SK-N-SH treated with all-trans-retinoic acid at 6 μM for 48 hours (cell line): ENCODE results near the gene MAGED1.

ENCODE experiments used
- BACH2 ChIP-seq: fragments of 250-450 bp; sonication (Bioruptor Pico); IDR thresholded peaks from 2 replicates; pipeline ENCODE4 v1.9.0; 2021; ENCODE audit warnings: mild to moderate bottlenecking, borderline replicate concordance
- GLIS3 ChIP-seq: fragments of 250-450 bp; sonication (Bioruptor Pico); IDR thresholded peaks from 2 replicates; pipeline ENCODE4 v1.5.0; 2020; ENCODE audit warnings: mild to moderate bottlenecking, moderate library complexity
- ISL1 ChIP-seq: fragments of 250-450 bp; sonication (Bioruptor Pico); IDR thresholded peaks from 2 replicates; pipeline ENCODE4 v2.1.2; 2022; ENCODE audit warnings: mild to moderate bottlenecking, moderate library complexity
- PPARA ChIP-seq: fragments of 250-450 bp; sonication (Bioruptor Pico); IDR thresholded peaks from 2 replicates; pipeline ENCODE4 v1.5.0; 2020; ENCODE audit warnings: mild to moderate bottlenecking, borderline replicate concordance
- RARB ChIP-seq: fragments of 250-450 bp; sonication (Bioruptor Pico); IDR thresholded peaks from 2 replicates; pipeline ENCODE4 v1.8.0; 2021; ENCODE audit warnings: mild to moderate bottlenecking, moderate library complexity
- TOX ChIP-seq: fragments of 250-450 bp; sonication (Bioruptor Pico); IDR thresholded peaks from 2 replicates; pipeline ENCODE4 v1.8.0; 2021; ENCODE audit warnings: mild to moderate bottlenecking, moderate library complexity, borderline replicate concordance
- ZFP3 ChIP-seq: fragments of 250-450 bp; sonication (Bioruptor Pico); IDR thresholded peaks from 2 replicates; pipeline ENCODE4 v1.5.0; 2020; ENCODE audit warnings: mild to moderate bottlenecking, moderate library complexity
- ZNF8 ChIP-seq: fragments of 450-650 bp; formaldehyde crosslinking; IDR thresholded peaks from 2 replicates; pipeline ENCODE4 v1.5.0; 2020; ENCODE audit warnings: mild to moderate bottlenecking, moderate library complexity
- TF ChIP-seq, protein P1 (sequence below): fragments of 250-450 bp; sonication (Bioruptor Pico); IDR thresholded peaks from 2 replicates; pipeline ENCODE4 v1.5.1; 2021; ENCODE audit warnings: mild to moderate bottlenecking, moderate library complexity
- TF ChIP-seq, protein P2 (sequence below): fragments of 250-450 bp; sonication (Bioruptor Pico); IDR thresholded peaks from 2 replicates; pipeline ENCODE4 v1.5.0; 2020; ENCODE audit warnings: mild to moderate bottlenecking, moderate library complexity
- TF ChIP-seq, protein P3 (sequence below): fragments of 250-450 bp; sonication (Bioruptor Pico); IDR thresholded peaks from 2 replicates; pipeline ENCODE4 v1.8.0; 2020; ENCODE audit warnings: mild to moderate bottlenecking, moderate library complexity, borderline replicate concordance

DNA sequence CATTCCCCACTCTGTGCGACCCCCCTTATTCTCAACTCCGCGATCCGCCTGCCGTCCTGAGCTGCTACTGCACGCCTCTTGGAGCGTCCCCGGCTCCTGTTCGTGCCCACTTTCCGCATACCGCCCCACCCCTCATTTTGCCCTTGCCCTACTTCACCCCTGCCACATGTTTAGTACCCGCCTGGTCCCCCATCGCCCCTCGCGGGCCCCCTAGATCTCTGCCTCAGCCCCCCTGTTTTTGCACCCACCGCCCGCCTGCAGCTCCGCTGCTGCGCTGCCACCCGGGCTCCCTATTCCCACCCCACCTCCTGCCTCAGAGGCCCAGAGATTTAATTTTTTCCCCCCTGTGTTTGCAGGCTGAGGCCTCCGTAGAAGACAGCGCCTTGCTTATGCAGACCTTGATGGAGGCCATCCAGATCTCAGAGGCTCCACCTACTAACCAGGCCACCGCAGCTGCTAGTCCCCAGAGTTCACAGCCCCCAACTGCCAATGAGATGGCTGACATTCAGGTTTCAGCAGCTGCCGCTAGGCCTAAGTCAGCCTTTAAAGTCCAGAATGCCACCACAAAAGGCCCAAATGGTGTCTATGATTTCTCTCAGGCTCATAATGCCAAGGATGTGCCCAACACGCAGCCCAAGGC is 1.4 kb downstream of the MAGED1 start:
- TF ChIP-seq PPARA (CRISPR knock-in tag): no peak
- no peak for TF ChIP-seq BACH2 (CRISPR knock-in tag)
- no peak for TF ChIP-seq ZFP3 (CRISPR knock-in tag)
- no peak for TF ChIP-seq TOX (CRISPR knock-in tag)
- TF ChIP-seq ZNF8 (CRISPR knock-in tag): no peak
- no peak for TF ChIP-seq ISL1
- no peak for TF ChIP-seq RARB (CRISPR knock-in tag)
- TF ChIP-seq, protein P1, sequence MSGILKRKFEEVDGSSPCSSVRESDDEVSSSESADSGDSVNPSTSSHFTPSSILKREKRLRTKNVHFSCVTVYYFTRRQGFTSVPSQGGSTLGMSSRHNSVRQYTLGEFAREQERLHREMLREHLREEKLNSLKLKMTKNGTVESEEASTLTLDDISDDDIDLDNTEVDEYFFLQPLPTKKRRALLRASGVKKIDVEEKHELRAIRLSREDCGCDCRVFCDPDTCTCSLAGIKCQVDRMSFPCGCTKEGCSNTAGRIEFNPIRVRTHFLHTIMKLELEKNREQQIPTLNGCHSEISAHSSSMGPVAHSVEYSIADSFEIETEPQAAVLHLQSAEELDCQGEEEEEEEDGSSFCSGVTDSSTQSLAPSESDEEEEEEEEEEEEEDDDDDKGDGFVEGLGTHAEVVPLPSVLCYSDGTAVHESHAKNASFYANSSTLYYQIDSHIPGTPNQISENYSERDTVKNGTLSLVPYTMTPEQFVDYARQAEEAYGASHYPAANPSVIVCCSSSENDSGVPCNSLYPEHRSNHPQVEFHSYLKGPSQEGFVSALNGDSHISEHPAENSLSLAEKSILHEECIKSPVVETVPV (CRISPR knock-in tag): no peak
- TF ChIP-seq, protein P2, sequence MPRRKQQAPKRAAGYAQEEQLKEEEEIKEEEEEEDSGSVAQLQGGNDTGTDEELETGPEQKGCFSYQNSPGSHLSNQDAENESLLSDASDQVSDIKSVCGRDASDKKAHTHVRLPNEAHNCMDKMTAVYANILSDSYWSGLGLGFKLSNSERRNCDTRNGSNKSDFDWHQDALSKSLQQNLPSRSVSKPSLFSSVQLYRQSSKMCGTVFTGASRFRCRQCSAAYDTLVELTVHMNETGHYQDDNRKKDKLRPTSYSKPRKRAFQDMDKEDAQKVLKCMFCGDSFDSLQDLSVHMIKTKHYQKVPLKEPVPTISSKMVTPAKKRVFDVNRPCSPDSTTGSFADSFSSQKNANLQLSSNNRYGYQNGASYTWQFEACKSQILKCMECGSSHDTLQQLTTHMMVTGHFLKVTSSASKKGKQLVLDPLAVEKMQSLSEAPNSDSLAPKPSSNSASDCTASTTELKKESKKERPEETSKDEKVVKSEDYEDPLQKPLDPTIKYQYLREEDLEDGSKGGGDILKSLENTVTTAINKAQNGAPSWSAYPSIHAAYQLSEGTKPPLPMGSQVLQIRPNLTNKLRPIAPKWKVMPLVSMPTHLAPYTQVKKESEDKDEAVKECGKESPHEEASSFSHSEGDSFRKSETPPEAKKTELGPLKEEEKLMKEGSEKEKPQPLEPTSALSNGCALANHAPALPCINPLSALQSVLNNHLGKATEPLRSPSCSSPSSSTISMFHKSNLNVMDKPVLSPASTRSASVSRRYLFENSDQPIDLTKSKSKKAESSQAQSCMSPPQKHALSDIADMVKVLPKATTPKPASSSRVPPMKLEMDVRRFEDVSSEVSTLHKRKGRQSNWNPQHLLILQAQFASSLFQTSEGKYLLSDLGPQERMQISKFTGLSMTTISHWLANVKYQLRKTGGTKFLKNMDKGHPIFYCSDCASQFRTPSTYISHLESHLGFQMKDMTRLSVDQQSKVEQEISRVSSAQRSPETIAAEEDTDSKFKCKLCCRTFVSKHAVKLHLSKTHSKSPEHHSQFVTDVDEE (CRISPR knock-in tag): no peak
- TF ChIP-seq, protein P3, sequence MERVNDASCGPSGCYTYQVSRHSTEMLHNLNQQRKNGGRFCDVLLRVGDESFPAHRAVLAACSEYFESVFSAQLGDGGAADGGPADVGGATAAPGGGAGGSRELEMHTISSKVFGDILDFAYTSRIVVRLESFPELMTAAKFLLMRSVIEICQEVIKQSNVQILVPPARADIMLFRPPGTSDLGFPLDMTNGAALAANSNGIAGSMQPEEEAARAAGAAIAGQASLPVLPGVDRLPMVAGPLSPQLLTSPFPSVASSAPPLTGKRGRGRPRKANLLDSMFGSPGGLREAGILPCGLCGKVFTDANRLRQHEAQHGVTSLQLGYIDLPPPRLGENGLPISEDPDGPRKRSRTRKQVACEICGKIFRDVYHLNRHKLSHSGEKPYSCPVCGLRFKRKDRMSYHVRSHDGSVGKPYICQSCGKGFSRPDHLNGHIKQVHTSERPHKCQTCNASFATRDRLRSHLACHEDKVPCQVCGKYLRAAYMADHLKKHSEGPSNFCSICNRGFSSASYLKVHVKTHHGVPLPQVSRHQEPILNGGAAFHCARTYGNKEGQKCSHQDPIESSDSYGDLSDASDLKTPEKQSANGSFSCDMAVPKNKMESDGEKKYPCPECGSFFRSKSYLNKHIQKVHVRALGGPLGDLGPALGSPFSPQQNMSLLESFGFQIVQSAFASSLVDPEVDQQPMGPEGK (CRISPR knock-in tag): no peak
- TF ChIP-seq GLIS3: no peak
